ENCODE results near the gene OR6N1. TPM values are rescaled to one million over a fixed set of nuclear protein-coding genes. Genes with fewer than 3 reads are reported as not detected.

Gene OR6N1
- total RNA-seq, 1 donor from 2014 or later, result not detected

DNA sequence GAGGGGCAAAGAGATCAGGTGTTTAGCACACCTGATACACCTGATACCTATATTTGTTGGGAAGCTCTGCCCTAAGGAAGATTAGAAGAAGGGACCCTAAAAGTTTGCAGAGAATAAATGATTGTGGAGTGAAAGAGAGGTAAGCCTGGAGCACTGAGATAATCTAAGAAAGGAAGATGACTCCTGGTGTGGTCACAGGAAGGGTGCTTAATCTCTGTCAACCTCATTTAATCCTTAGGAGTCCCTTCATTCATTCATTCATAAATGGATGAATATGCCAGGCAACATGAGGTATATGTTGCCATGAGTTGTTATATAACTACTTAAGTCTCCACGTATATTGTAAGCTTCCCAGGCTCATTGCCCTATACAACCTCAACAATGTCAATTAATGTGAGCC lies 43.0 kb upstream of the OR6N1 start:
- H3K27me3 Mint-ChIP-seq, result no peaks in the 10 kb centered on the region
- DNase-seq (ENCODE audit: low spot score, unreplicated experiment), result no peak
- peaks cover 1% of the 10 kb centered on the region for H3K4me1 Mint-ChIP-seq (ENCODE audit: low read depth)
- no peaks in the 10 kb centered on the region for H3K36me3 Mint-ChIP-seq (ENCODE audit: insufficient read depth)
- no peak overlapping the region for H3K4me3 Mint-ChIP-seq (ENCODE audit: low read depth)
- TF ChIP-seq, protein P1, sequence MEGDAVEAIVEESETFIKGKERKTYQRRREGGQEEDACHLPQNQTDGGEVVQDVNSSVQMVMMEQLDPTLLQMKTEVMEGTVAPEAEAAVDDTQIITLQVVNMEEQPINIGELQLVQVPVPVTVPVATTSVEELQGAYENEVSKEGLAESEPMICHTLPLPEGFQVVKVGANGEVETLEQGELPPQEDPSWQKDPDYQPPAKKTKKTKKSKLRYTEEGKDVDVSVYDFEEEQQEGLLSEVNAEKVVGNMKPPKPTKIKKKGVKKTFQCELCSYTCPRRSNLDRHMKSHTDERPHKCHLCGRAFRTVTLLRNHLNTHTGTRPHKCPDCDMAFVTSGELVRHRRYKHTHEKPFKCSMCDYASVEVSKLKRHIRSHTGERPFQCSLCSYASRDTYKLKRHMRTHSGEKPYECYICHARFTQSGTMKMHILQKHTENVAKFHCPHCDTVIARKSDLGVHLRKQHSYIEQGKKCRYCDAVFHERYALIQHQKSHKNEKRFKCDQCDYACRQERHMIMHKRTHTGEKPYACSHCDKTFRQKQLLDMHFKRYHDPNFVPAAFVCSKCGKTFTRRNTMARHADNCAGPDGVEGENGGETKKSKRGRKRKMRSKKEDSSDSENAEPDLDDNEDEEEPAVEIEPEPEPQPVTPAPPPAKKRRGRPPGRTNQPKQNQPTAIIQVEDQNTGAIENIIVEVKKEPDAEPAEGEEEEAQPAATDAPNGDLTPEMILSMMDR (IDR thresholded peaks at IDR 0.05; ENCODE audit: unreplicated experiment), result no peak
- no peak overlapping the region for H3K27ac Mint-ChIP-seq
- no peaks in the 10 kb centered on the region for H3K9me3 Mint-ChIP-seq (ENCODE audit: low read depth)

DNA sequence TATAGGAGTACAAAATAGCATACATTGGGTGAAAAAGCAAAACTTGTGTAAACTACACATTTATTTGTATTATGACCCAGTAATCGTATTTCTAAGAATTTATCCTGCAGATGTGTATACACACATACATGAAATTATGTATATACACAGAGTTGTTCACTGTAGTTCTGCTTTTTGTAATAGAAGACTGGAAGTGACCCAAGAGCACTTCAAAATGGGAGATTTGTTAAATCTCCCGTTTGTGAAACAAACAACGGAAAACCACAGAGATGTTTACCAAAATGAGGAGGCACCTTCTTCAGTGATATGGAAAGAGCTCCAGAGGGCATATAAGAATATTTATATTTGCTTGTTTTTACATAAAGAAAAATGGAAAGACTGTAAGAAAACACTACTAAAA lies 41.2 kb upstream of the OR6N1 start:
- Mint-ChIP-seq H3K4me1 (ENCODE audit: low read depth) (no peaks in the 10 kb centered on the region), H3K36me3 (ENCODE audit: insufficient read depth) (no peaks in the 10 kb centered on the region), H3K4me3 (ENCODE audit: low read depth) (no peak overlapping the region), H3K27ac (no peak overlapping the region), H3K27me3 (no peaks in the 10 kb centered on the region), H3K9me3 (ENCODE audit: low read depth) (no peaks in the 10 kb centered on the region)
- no peak for DNase-seq (ENCODE audit: low spot score, unreplicated experiment)
- TF ChIP-seq, protein P1 (IDR thresholded peaks at IDR 0.05; ENCODE audit: unreplicated experiment), result no peak

DNA sequence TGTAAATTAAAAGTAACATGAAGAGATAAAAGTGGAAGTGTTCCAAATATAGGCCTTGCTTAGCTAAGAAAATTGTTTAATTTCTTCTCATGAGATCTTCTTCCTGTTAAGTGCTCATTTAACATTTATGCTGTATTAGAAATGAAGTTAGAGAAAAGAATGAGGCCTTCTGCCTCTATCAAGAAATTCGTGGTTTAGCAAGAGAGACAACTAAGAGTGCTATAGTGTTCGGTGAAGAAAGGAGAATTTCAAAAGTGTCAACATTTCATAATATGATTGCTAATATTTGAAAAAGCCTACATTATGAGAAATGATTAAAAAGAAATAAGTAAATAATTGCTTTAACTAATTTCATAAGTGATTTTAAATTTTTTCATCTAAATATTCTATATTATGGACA lies 40.3 kb upstream of the OR6N1 start:
- no peak for DNase-seq (ENCODE audit: low spot score, unreplicated experiment)
- H3K4me1 Mint-ChIP-seq (ENCODE audit: low read depth), result no peaks in the 10 kb centered on the region
- H3K27me3 Mint-ChIP-seq, result no peaks in the 10 kb centered on the region
- H3K27ac Mint-ChIP-seq, result no peak overlapping the region
- no peak overlapping the region for H3K4me3 Mint-ChIP-seq (ENCODE audit: low read depth)
- TF ChIP-seq, protein P1 (IDR thresholded peaks at IDR 0.05; ENCODE audit: unreplicated experiment), result no peak
- H3K9me3 Mint-ChIP-seq (ENCODE audit: low read depth), result no peaks in the 10 kb centered on the region
- H3K36me3 Mint-ChIP-seq (ENCODE audit: insufficient read depth), result no peaks in the 10 kb centered on the region

DNA sequence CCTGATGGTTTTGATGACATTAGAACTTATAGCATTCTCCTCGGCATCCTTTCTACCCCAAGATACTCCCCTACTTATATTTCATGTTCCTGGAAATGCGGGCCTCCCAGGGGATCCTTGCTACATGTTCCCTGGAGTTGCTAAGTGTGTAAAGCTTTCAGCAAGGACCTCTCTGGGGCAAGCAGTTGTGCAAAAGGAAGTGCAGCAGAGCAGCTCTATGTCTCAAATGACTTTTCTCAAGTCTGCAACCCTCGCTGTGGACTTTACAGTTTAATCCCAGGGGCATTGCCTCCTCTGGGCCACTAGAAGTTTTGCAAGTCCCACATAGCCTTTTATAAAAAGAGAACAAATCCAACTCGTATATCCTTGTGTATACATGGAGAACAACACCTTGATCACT lies 38.3 kb upstream of the OR6N1 start:
- TF ChIP-seq, protein P1 (IDR thresholded peaks at IDR 0.05; ENCODE audit: unreplicated experiment), result no peak
- H3K36me3 Mint-ChIP-seq (ENCODE audit: insufficient read depth), result no peaks in the 10 kb centered on the region
- H3K4me3 Mint-ChIP-seq (ENCODE audit: low read depth), result no peak overlapping the region
- H3K27ac Mint-ChIP-seq, result no peak overlapping the region
- no peak for DNase-seq (ENCODE audit: low spot score, unreplicated experiment)
- H3K9me3 Mint-ChIP-seq (ENCODE audit: low read depth), result no peaks in the 10 kb centered on the region
- no peaks in the 10 kb centered on the region for H3K27me3 Mint-ChIP-seq
- H3K4me1 Mint-ChIP-seq (ENCODE audit: low read depth), result no peaks in the 10 kb centered on the region

DNA sequence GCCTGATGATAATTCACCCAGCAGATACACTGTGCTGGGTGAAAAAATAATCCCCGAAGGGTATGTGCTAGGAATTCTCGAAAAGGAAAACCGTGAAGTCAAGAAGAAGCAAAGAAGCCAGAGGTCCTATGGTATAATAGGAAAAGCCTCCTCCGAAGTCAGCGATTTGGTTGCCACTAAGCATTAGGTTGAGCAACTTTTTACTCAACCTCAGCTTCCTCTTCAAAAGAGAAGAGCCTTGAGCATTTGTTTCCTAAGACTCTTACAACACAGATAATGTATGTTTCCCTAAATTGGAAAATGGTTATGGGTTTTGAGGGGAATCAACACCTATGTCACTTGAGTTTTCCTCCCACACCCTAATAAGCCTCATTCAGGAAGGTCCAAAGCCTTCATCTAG lies 37.9 kb upstream of the OR6N1 start:
- no peaks in the 10 kb centered on the region for H3K27me3 Mint-ChIP-seq
- TF ChIP-seq, protein P1 (IDR thresholded peaks at IDR 0.05; ENCODE audit: unreplicated experiment), result no peak
- no peak for DNase-seq (ENCODE audit: low spot score, unreplicated experiment)
- H3K36me3 Mint-ChIP-seq (ENCODE audit: insufficient read depth), result no peaks in the 10 kb centered on the region
- no peaks in the 10 kb centered on the region for H3K4me1 Mint-ChIP-seq (ENCODE audit: low read depth)
- H3K27ac Mint-ChIP-seq, result no peak overlapping the region
- H3K9me3 Mint-ChIP-seq (ENCODE audit: low read depth), result no peaks in the 10 kb centered on the region
- H3K4me3 Mint-ChIP-seq (ENCODE audit: low read depth), result no peak overlapping the region

Measured in progenitor cell of endocrine pancreas (in vitro differentiated cells).